ENCODE results near the gene SF3B2.
"Not testable (repeated sequence)": the region's sequence is repeated elsewhere in the genome, so short reads cannot be mapped to it uniquely, and the experiment has no call there.

The SF3B2 gene

GRCh38 chr11:66008095-66008467 lies 44.1 kb upstream of the SF3B2 start:
- TF ChIP-seq CTCF (conservative IDR thresholded peaks at IDR 0.05; ENCODE audit: low read depth, low read length), result no peak
- Histone ChIP-seq H4K20me1 (ENCODE audit: insufficient read depth) (no peaks in the 10 kb centered on the region), H3K36me3 (ENCODE audit: insufficient read depth) (0 out of 2 replicates have a peak, but pooled peaks cover 5% of the 10 kb centered on the region), H3K4me3 (IDR thresholded peaks at IDR 0.05; ENCODE audit: insufficient read depth, low read depth, low read length) (no peak overlapping the region), H2AFZ (ENCODE audit: low read depth) (no peak overlapping the region), H3K27ac (no peak overlapping the region), H3K4me1 (ENCODE audit: low read depth, poor library complexity, severe bottlenecking) (peaks cover 18% of the 10 kb centered on the region), H3K4me2 (no peak overlapping the region), H3K79me2 (ENCODE audit: insufficient read depth, low read depth) (peaks cover 4% of the 10 kb centered on the region; the same call in 1 of the 2 replicates), H3K27me3 (ENCODE audit: insufficient read depth, low read depth) (no peaks in the 10 kb centered on the region), H3K9ac (no peak overlapping the region)

- H3K4me2 ChIP-seq, result no peak overlapping the region
- TF ChIP-seq CTCF (conservative IDR thresholded peaks at IDR 0.05; ENCODE audit: low read depth, low read length), result no peak
- no peak overlapping the region for H3K4me3 ChIP-seq (IDR thresholded peaks at IDR 0.05; ENCODE audit: insufficient read depth, low read depth, low read length)
- H3K27ac ChIP-seq, result no peak overlapping the region
- no peaks in the 10 kb centered on the region for H3K27me3 ChIP-seq (ENCODE audit: insufficient read depth, low read depth)
- 0 out of 2 replicates have a peak, but pooled peaks cover 5% of the 10 kb centered on the region for H3K36me3 ChIP-seq (ENCODE audit: insufficient read depth)
- H4K20me1 ChIP-seq (ENCODE audit: insufficient read depth), result no peaks in the 10 kb centered on the region
- H3K4me1 ChIP-seq (ENCODE audit: low read depth, poor library complexity, severe bottlenecking), result peaks cover 18% of the 10 kb centered on the region
- H3K79me2 ChIP-seq (ENCODE audit: insufficient read depth, low read depth), result no peaks in the 10 kb centered on the region
- H2AFZ ChIP-seq (ENCODE audit: low read depth), result no peak overlapping the region
- H3K9ac ChIP-seq, result no peak overlapping the region
Measured at GRCh38 chr11:66008468-66009101, 43.6 kb upstream of the SF3B2 start.

GRCh38 chr11:66010036-66010435 lies 42.1 kb upstream of the SF3B2 start:
- not testable (repeated sequence) for H2AFZ ChIP-seq (ENCODE audit: low read depth); H3K4me3 ChIP-seq (IDR thresholded peaks at IDR 0.05; ENCODE audit: insufficient read depth, low read depth, low read length); H3K36me3 ChIP-seq (ENCODE audit: insufficient read depth); H3K27ac ChIP-seq; H4K20me1 ChIP-seq (ENCODE audit: insufficient read depth); H3K27me3 ChIP-seq (ENCODE audit: insufficient read depth, low read depth); H3K4me2 ChIP-seq; H3K79me2 ChIP-seq (ENCODE audit: insufficient read depth, low read depth); H3K9ac ChIP-seq
- H3K4me1 ChIP-seq (ENCODE audit: low read depth, poor library complexity, severe bottlenecking), result peaks cover 13% of the 10 kb centered on the region

- Histone ChIP-seq H3K4me1 (ENCODE audit: low read depth, poor library complexity, severe bottlenecking) (peaks cover 7% of the 10 kb centered on the region), H3K79me2 (ENCODE audit: insufficient read depth, low read depth) (no peaks in the 10 kb centered on the region), H2AFZ (ENCODE audit: low read depth) (no peak overlapping the region), H3K4me3 (IDR thresholded peaks at IDR 0.05; ENCODE audit: insufficient read depth, low read depth, low read length) (no peak overlapping the region), H4K20me1 (ENCODE audit: insufficient read depth) (no peaks in the 10 kb centered on the region), H3K27me3 (ENCODE audit: insufficient read depth, low read depth) (no peaks in the 10 kb centered on the region), H3K27ac (no peak overlapping the region), H3K36me3 (ENCODE audit: insufficient read depth) (no peaks in the 10 kb centered on the region), H3K4me2 (no peak overlapping the region), H3K9ac (no peak overlapping the region)
- TF ChIP-seq CTCF (conservative IDR thresholded peaks at IDR 0.05; ENCODE audit: low read depth, low read length), result no peak
Measured at GRCh38 chr11:66011239-66011784, 40.9 kb upstream of the SF3B2 start.

GRCh38 chr11:66011785-66012303 lies 40.3 kb upstream of the SF3B2 start, which contains the start of gene CST6:
CST6 (plus strand) TSS chr11:66012008; CDS start chr11:66012045, 37 bp downstream.
- no peak for TF ChIP-seq CTCF (conservative IDR thresholded peaks at IDR 0.05; ENCODE audit: low read depth, low read length)
- H3K4me3 ChIP-seq (IDR thresholded peaks at IDR 0.05; ENCODE audit: insufficient read depth, low read depth, low read length), result no peak within 1 kb of the TSS
- no peaks in the 10 kb centered on the region for H3K36me3 ChIP-seq (ENCODE audit: insufficient read depth)
- H3K4me2 ChIP-seq, result no peak within 1 kb of the TSS
- peaks cover 7% of the 10 kb centered on the region for H3K4me1 ChIP-seq (ENCODE audit: low read depth, poor library complexity, severe bottlenecking)
- no peaks in the 10 kb centered on the region for H4K20me1 ChIP-seq (ENCODE audit: insufficient read depth)
- H3K9ac ChIP-seq, result no peak within 1 kb of the TSS
- H3K27ac ChIP-seq, result no peak within 1 kb of the TSS
- no peaks in the 10 kb centered on the region for H3K79me2 ChIP-seq (ENCODE audit: insufficient read depth, low read depth)
- H2AFZ ChIP-seq (ENCODE audit: low read depth), result no peak within 1 kb of the TSS
- no peaks in the 10 kb centered on the region for H3K27me3 ChIP-seq (ENCODE audit: insufficient read depth, low read depth)
